Measurements from ENCODE around the gene TSPAN4. TPM values are rescaled to one million over a fixed set of nuclear protein-coding genes. Genes with fewer than 3 reads are reported as not detected.

Gene TSPAN4
- 76.0 and 116 TPM in 2 replicates for total RNA-seq

DNA sequence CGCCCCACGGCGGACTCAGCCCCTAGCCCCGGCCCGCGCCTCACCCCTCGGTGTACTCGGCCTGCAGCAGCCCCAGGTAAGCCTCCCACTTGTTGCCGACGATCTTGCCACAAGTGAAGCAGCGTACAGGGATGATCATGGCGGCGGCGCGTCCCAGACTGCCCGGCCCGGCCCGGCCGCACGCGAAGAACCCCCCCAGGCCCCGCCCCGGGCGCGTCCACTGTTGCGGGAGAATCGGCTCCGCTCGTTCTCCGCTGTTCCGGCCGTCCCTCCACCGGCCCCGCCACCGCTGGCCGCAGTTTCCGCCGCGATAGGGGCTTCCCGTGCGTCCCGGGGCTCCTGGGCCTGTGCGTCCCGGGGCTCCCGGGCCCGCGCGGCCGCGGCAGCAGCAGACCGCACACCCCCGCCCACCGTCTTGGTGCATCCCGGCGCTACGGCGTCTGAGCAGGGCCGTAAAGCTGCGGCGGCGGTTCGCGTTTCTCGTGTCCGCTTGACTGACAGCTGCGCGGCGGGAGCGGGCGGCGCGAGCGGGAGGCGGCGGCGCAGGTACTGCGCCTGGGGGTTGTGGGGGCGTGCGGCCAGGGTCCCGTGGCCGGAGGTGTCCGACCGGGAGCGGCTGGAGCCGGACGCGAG is at the start of gene TSPAN4, which contains the start of gene POLR2L:
Gene TSPAN4, plus strand, starts transcription at position 483 of the 633 bp plus-strand sequence. CDS start 7,453 bp downstream, outside the sequence.
Gene POLR2L, minus strand, starts transcription at position 160 of the 633 bp plus-strand sequence. Its CDS starts 21 bp downstream, at position 139.

GRCh38 chr11:798093-798713 is 44.4 kb upstream of the TSPAN4 start, which contains the start of gene SLC25A22:
SLC25A22 (minus strand) TSS chr11:798281; CDS start chr11:795006, 3,275 bp downstream.

GRCh38 chr11:809287-810039 is 33.2 kb upstream of the TSPAN4 start, which contains the start of gene RPLP2:
RPLP2 (plus strand) TSS chr11:809967; CDS start chr11:810235, 268 bp downstream.

GRCh38 chr11:818396-819128 is 24.1 kb upstream of the TSPAN4 start, which contains the start of gene PNPLA2:
PNPLA2 (plus strand) TSS chr11:818914; CDS start chr11:819719, 805 bp downstream.

DNA sequence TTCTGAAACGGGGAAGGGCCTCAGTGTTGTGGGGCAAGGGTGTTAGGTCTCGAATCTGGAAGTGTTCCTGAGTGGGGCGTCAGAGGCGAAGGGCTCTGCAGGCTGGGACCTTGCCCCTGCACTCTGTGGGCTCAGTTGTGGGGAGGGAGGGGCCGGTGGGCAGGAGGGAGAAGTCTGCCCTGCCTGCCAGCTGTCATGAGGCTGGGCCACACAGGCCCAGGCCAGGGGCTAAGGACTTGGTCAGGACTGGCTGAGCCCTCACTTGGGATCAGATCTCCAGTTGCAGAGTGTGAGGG is 14.8 kb upstream of the TSPAN4 start, which contains the start of gene CRACR2B:
Gene CRACR2B, plus strand, starts transcription at position 23 of the 296 bp plus-strand sequence. CDS start 689 bp downstream, outside the sequence.

GRCh38 chr11:832529-833113 is 10.0 kb upstream of the TSPAN4 start, which contains the start of gene CD151:
CD151 (plus strand) TSS chr11:832952; CDS start chr11:836070, 3,118 bp downstream.

DNA sequence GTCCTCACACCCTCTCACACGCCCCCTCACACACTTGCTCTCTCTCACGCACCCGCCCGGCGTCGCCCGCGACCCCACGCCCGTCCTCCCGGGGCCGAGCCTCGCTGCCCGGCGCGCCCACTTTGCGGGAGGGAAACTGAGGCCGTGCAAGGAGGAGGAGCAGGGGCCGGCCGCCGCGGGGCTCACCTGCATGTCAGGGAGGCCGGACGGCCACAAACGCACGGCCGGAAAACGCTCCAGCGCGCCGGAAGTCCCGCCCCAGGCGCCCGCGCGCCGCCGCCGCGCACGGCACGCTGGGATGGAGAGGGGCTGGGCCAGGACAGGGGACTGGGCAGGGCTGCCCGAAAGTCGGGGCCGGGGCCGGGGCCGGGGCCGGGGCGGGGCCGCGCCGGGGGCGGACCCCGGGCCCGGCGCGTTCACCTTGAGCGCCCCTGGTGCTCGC is 68.0 kb downstream of the TSPAN4 start, which contains the start of gene CHID1:
Gene CHID1, minus strand, starts transcription at position 222 of the 442 bp plus-strand sequence. CDS start 5,994 bp downstream, outside the sequence.

Other genes with a start within 250 kb of the TSPAN4 start
- gene IRF7, start 226.9 kb upstream of the TSPAN4 start, total RNA-seq, result 11.0 and 71.6 TPM in 2 replicates
- not detected in 2 replicates for gene CDHR5, start 217.9 kb upstream of the TSPAN4 start, total RNA-seq
- not detected in 2 replicates for gene SCT, start 215.7 kb upstream of the TSPAN4 start, total RNA-seq
- not detected in 2 replicates for gene DRD4, start 205.6 kb upstream of the TSPAN4 start, total RNA-seq
- gene DEAF1, start 147.6 kb upstream of the TSPAN4 start, total RNA-seq, result 34.8 and 38.7 TPM in 2 replicates
- gene TMEM80, start 147.0 kb upstream of the TSPAN4 start, total RNA-seq, result 7.8 and 11.7 TPM in 2 replicates
- gene EPS8L2, start 136.6 kb upstream of the TSPAN4 start, total RNA-seq, result 2.3 and 2.9 TPM in 2 replicates
- 200 and 226 TPM in 2 replicates for gene TALDO1, start 95.4 kb upstream of the TSPAN4 start, total RNA-seq
- gene GATD1, start 65.4 kb upstream of the TSPAN4 start, total RNA-seq, result 16.9 and 23.3 TPM in 2 replicates
- 0.32 TPM in 1 of 2 replicates, not detected in the other for gene CEND1, start 52.8 kb upstream of the TSPAN4 start, total RNA-seq
- gene SLC25A22, start 44.6 kb upstream of the TSPAN4 start, total RNA-seq, result 5.3 and 9.4 TPM in 2 replicates
- 6.5 and 6.8 TPM in 2 replicates for gene PIDD1, start 37.6 kb upstream of the TSPAN4 start, total RNA-seq
- gene RPLP2, start 32.9 kb upstream of the TSPAN4 start, total RNA-seq, result 71.0 and 255 TPM in 2 replicates
- 15.2 and 16.2 TPM in 2 replicates for gene PNPLA2, start 23.9 kb upstream of the TSPAN4 start, total RNA-seq
- gene CRACR2B, start 14.9 kb upstream of the TSPAN4 start, total RNA-seq, result 6.5 and 9.6 TPM in 2 replicates
- gene CD151, start 9.9 kb upstream of the TSPAN4 start, total RNA-seq, result 523 and 570 TPM in 2 replicates
- 25.2 and 71.8 TPM in 2 replicates for gene POLR2L, start 323 bp upstream of the TSPAN4 start, total RNA-seq
- 34.4 and 42.6 TPM in 2 replicates for gene CHID1, start 68.0 kb downstream of the TSPAN4 start, total RNA-seq
- gene AP2A2, start 83.0 kb downstream of the TSPAN4 start, total RNA-seq, result 19.9 and 30.5 TPM in 2 replicates
- not detected in 2 replicates for gene MUC6, start 193.9 kb downstream of the TSPAN4 start, total RNA-seq
- not detected in 2 replicates for gene MUC2, start 232.0 kb downstream of the TSPAN4 start, total RNA-seq